Skeletal muscle satellite cell (primary cell): Measurements from ENCODE around the gene MT1B.
A peak's percentile ranks its signal among the peaks of the same experiment; 100 is the strongest.

Experiments
- H3K27me3 ChIP-seq: 2 replicates; pipeline ENCODE4 v1.7.0; 2013; ENCODE audit warnings: low read length; ENCODE audit not compliant: control insufficient read depth, insufficient read depth
- H3K36me3 ChIP-seq: 2 replicates; pipeline ENCODE4 v1.7.0; 2013; ENCODE audit warnings: mild to moderate bottlenecking, control low read depth, low read length; ENCODE audit not compliant: insufficient read depth
- H3K4me1 ChIP-seq: 2 replicates; pipeline ENCODE4 v1.7.0; 2013; ENCODE audit warnings: low read length; ENCODE audit not compliant: control insufficient read depth, insufficient read depth
- H3K4me2 ChIP-seq: 2 replicates; pipeline ENCODE4 v1.7.0; 2013; ENCODE audit warnings: mild to moderate bottlenecking, low read length
- H3K4me3 ChIP-seq: 2 replicates; pipeline ENCODE4 v1.7.0; 2013; ENCODE audit warnings: low read length
- H3K9ac ChIP-seq: 2 replicates; pipeline ENCODE4 v1.7.0; 2013; ENCODE audit warnings: mild to moderate bottlenecking, low read depth, low read length, moderate library complexity
- H3K9me3 ChIP-seq: replicated peaks from 2 replicates; pipeline ENCODE4 v1.7.0; 2013; ENCODE audit warnings: mild to moderate bottlenecking, control low read depth, low read length

MT1B gene

GRCh38 chr16:56632156-56632847 is 19.4 kb upstream of the MT1B start, which contains the start of gene MT1M:
TSS of gene MT1M (plus strand) at chr16:56632659. CDS start at chr16:56632732, 73 bp downstream.
- H3K4me3 ChIP-seq: peak within 1 kb of the TSS; percentile 66
- H3K4me2 ChIP-seq: peak within 1 kb of the TSS; percentile 81
- peaks cover 17% of the 10 kb centered on the region for H3K4me1 ChIP-seq
- peaks cover under 1% of the 10 kb centered on the region for H3K27me3 ChIP-seq
- H3K9ac ChIP-seq: peak within 1 kb of the TSS; percentile 72
- no peaks in the 10 kb centered on the region for H3K9me3 ChIP-seq
- no peaks in the 10 kb centered on the region for H3K36me3 ChIP-seq

GRCh38 chr16:56632848-56633365 is 18.8 kb upstream of the MT1B start:
- no peaks in the 10 kb centered on the region for H3K9me3 ChIP-seq
- H3K9ac ChIP-seq: peak overlapping the region; percentile 72
- peaks cover 18% of the 10 kb centered on the region for H3K4me1 ChIP-seq
- H3K4me2 ChIP-seq: peak overlapping the region; percentile 81
- no peaks in the 10 kb centered on the region for H3K36me3 ChIP-seq
- peaks cover 7% of the 10 kb centered on the region for H3K27me3 ChIP-seq
- peak overlapping the region; percentile 66 for H3K4me3 ChIP-seq

GRCh38 chr16:56633535-56633934 is 18.2 kb upstream of the MT1B start:
- no peak overlapping the region for H3K4me3 ChIP-seq
- H3K36me3 ChIP-seq: no peaks in the 10 kb centered on the region
- H3K4me1 ChIP-seq: peaks cover 23% of the 10 kb centered on the region
- peaks cover 10% of the 10 kb centered on the region for H3K27me3 ChIP-seq
- H3K4me2 ChIP-seq: peak overlapping the region; percentile 81
- no peak overlapping the region for H3K9ac ChIP-seq
- no peaks in the 10 kb centered on the region for H3K9me3 ChIP-seq

GRCh38 chr16:56634715-56635440 is 16.8 kb upstream of the MT1B start:
- Histone ChIP-seq H3K27me3 (peaks cover 10% of the 10 kb centered on the region), H3K36me3 (no peaks in the 10 kb centered on the region), H3K4me3 (no peak overlapping the region), H3K9ac (no peak overlapping the region), H3K4me2 (no peak overlapping the region), H3K4me1 (peaks cover 26% of the 10 kb centered on the region), H3K9me3 (no peaks in the 10 kb centered on the region)

- Histone ChIP-seq H3K27me3 (peaks cover 10% of the 10 kb centered on the region), H3K9ac (no peak overlapping the region), H3K4me2 (no peak overlapping the region), H3K9me3 (no peaks in the 10 kb centered on the region), H3K4me1 (peaks cover 26% of the 10 kb centered on the region), H3K4me3 (no peak overlapping the region), H3K36me3 (no peaks in the 10 kb centered on the region)
These were observed 16.2 kb upstream of the MT1B start for GRCh38 chr16:56635441-56635967.

GRCh38 chr16:56636616-56637413 is 14.9 kb upstream of the MT1B start:
- no peak overlapping the region for H3K4me3 ChIP-seq
- H3K9me3 ChIP-seq: no peaks in the 10 kb centered on the region
- H3K27me3 ChIP-seq: peaks cover 10% of the 10 kb centered on the region
- H3K36me3 ChIP-seq: no peaks in the 10 kb centered on the region
- H3K4me1 ChIP-seq: peaks cover 21% of the 10 kb centered on the region
- H3K9ac ChIP-seq: no peak overlapping the region
- H3K4me2 ChIP-seq: no peak overlapping the region

- peak within 1 kb of the TSS; percentile 74 for H3K4me3 ChIP-seq
- peaks cover 10% of the 10 kb centered on the region for H3K27me3 ChIP-seq
- peak within 1 kb of the TSS; percentile 61 for H3K9ac ChIP-seq
- peaks cover 17% of the 10 kb centered on the region for H3K4me1 ChIP-seq
- no peaks in the 10 kb centered on the region for H3K9me3 ChIP-seq
- H3K4me2 ChIP-seq: peak within 1 kb of the TSS; percentile 96
- no peaks in the 10 kb centered on the region for H3K36me3 ChIP-seq
These were observed 13.6 kb upstream of the MT1B start, which contains the start of gene MT1A for GRCh38 chr16:56637814-56638750. TSS of gene MT1A (plus strand) at chr16:56638666. CDS start at chr16:56638739, 73 bp downstream.

GRCh38 chr16:56639045-56639444 is 12.6 kb upstream of the MT1B start:
- peak overlapping the region; percentile 96 for H3K4me2 ChIP-seq
- peaks cover 14% of the 10 kb centered on the region for H3K27me3 ChIP-seq

GRCh38 chr16:56640076-56640475 is 11.6 kb upstream of the MT1B start:
- H3K4me1 ChIP-seq: peaks cover 20% of the 10 kb centered on the region
- H3K4me3 ChIP-seq: no peak overlapping the region
- no peak overlapping the region for H3K9ac ChIP-seq
- H3K9me3 ChIP-seq: no peaks in the 10 kb centered on the region
- no peaks in the 10 kb centered on the region for H3K36me3 ChIP-seq
- no peak overlapping the region for H3K4me2 ChIP-seq
- H3K27me3 ChIP-seq: peaks cover 21% of the 10 kb centered on the region

More at GRCh38 chr16:56639045-56639444, 12.6 kb upstream of the MT1B start:
- Histone ChIP-seq H3K9ac (no peak overlapping the region), H3K4me3 (no peak overlapping the region), H3K36me3 (no peaks in the 10 kb centered on the region), H3K9me3 (no peaks in the 10 kb centered on the region), H3K4me1 (peaks cover 20% of the 10 kb centered on the region)

- Histone ChIP-seq H3K4me2 (no peak overlapping the region), H3K9ac (no peak overlapping the region), H3K4me1 (peaks cover 20% of the 10 kb centered on the region), H3K27me3 (peaks cover 29% of the 10 kb centered on the region), H3K9me3 (no peaks in the 10 kb centered on the region), H3K4me3 (no peak overlapping the region), H3K36me3 (no peaks in the 10 kb centered on the region)
These were observed 10.5 kb upstream of the MT1B start for GRCh38 chr16:56641166-56641565.
